SU-DHL-6 (cell line): ENCODE data around the gene CERT1.

Experiments used
- H2AFZ ChIP-seq: fragments of 200-600 bp; sonication (generic); 2 replicates; pipeline ENCODE4 v1.6.1; 2014; ENCODE audit warnings: low read depth, mild to moderate bottlenecking, moderate library complexity, mixed read lengths, antibody characterized with exemption, low read length; ENCODE audit not compliant: severe bottlenecking
- H3F3A ChIP-seq: fragments of 200-600 bp; shearing (Covaris generic); 2 replicates; pipeline ENCODE4 v1.6.0; 2016; ENCODE audit warnings: antibody characterized with exemption, mild to moderate bottlenecking; ENCODE audit not compliant: insufficient read depth
- H3K27ac ChIP-seq: fragments of 200-600 bp; sonication (generic); 2 replicates; pipeline ENCODE4 v1.5.1; 2016; ENCODE audit warnings: low read depth, mild to moderate bottlenecking, low read length, moderate library complexity, mixed read lengths
- H3K27me3 ChIP-seq: fragments of 200-600 bp; sonication (generic), shearing (Covaris generic); 2 replicates; pipeline ENCODE4 v1.6.0; 2014; ENCODE audit warnings: mild to moderate bottlenecking, low read length
- H3K36me3 ChIP-seq: fragments of 200-600 bp; sonication (generic); 2 replicates; pipeline ENCODE4 v1.6.1; 2014; ENCODE audit warnings: mild to moderate bottlenecking, low read length, mixed read lengths
- H3K4me2 ChIP-seq: fragments of 300-600, 200-600 bp; shearing (Covaris generic), sonication (generic); 2 replicates; pipeline ENCODE4 v1.6.0; 2014; ENCODE audit warnings: low read length, low read depth, mild to moderate bottlenecking; ENCODE audit not compliant: poor library complexity, severe bottlenecking
- H3K4me3 ChIP-seq: fragments of 200-600 bp; sonication (generic); 2 replicates; pipeline ENCODE4 v1.5.1; 2014; ENCODE audit warnings: antibody characterized with exemption, low read length, mild to moderate bottlenecking, mixed read lengths; ENCODE audit not compliant: insufficient read depth, poor library complexity, severe bottlenecking
- H3K79me2 ChIP-seq: fragments of 200-600 bp; sonication (generic); 2 replicates; pipeline ENCODE4 v1.6.1; 2014; ENCODE audit warnings: mild to moderate bottlenecking, low read length, moderate library complexity; ENCODE audit not compliant: insufficient read depth
- H3K9ac ChIP-seq: fragments of 200-600 bp; sonication (generic); 2 replicates; pipeline ENCODE4 v1.7.0; 2014; ENCODE audit warnings: mild to moderate bottlenecking, low read length
- H3K9me2 ChIP-seq: fragments of 200-600 bp; sonication (generic); replicated peaks from 2 replicates; pipeline ENCODE4 v1.6.1; 2014; ENCODE audit warnings: low read length; ENCODE audit not compliant: insufficient read depth
- H3K9me3 ChIP-seq: fragments of 200-600 bp; sonication (generic); 2 replicates; pipeline ENCODE4 v1.6.1; 2014; ENCODE audit warnings: low read length, mixed read lengths; ENCODE audit not compliant: insufficient read depth
- H4K20me1 ChIP-seq: fragments of 200-600 bp; sonication (generic); 2 replicates; pipeline ENCODE4 v1.6.1; 2014; ENCODE audit warnings: low read depth, mild to moderate bottlenecking, antibody characterized with exemption, low read length, moderate library complexity, mixed read lengths
- EZH2phosphoT487 ChIP-seq: fragments of 200-600 bp; sonication (generic), shearing (Covaris generic); conservative IDR thresholded peaks from 2 replicates; pipeline ENCODE4 v1.6.1; 2018; ENCODE audit warnings: mild to moderate bottlenecking, antibody characterized with exemption, low read length, moderate library complexity, mixed read lengths
- TF ChIP-seq, protein P1 (sequence below): fragments of 200-600 bp; sonication (generic); IDR thresholded peaks from one replicate; pipeline ENCODE4 v1.5.1; 2017; ENCODE audit warnings: antibody characterized with exemption, mild to moderate bottlenecking, low read length, moderate library complexity; ENCODE audit not compliant: insufficient read depth, poor library complexity, severe bottlenecking

The CERT1 gene

DNA sequence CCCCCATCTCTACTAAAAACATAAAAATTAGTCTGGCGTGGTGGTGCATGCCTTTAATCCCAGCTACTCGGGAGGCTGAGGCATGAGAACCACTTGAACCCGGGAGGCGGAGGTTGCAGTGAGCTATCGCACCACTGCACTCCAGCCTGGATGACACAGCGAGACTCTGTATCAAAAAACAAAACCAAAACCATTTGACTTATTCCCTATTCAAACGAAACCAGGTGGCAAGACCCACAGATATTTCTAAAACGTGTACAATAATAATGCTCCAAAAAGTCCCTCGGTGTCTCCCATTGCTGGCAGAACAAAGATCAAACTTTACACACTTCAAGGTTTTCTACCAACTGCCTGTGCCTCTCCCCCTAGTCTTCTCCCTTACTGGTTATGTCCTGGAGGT, 144.6 kb downstream of the CERT1 start:
- Histone ChIP-seq H3K79me2 (no peaks in the 10 kb centered on the region), H3K27me3 (no peaks in the 10 kb centered on the region), H3K4me2 (no peak overlapping the region), H3K9me2 (no peaks in the 10 kb centered on the region), H4K20me1 (no peaks in the 10 kb centered on the region), H3K9ac (no peak overlapping the region), H3K9me3 (no peaks in the 10 kb centered on the region), H3K4me3 (no peak overlapping the region), H3F3A (peaks cover 13% of the 10 kb centered on the region; the same call in 1 of the 2 replicates), H3K36me3 (peaks cover 4% of the 10 kb centered on the region; the same call in 1 of the 2 replicates), H2AFZ (no peak overlapping the region), H3K27ac (no peak overlapping the region; the same call in 1 of the 2 replicates)
- TF ChIP-seq, protein P1, sequence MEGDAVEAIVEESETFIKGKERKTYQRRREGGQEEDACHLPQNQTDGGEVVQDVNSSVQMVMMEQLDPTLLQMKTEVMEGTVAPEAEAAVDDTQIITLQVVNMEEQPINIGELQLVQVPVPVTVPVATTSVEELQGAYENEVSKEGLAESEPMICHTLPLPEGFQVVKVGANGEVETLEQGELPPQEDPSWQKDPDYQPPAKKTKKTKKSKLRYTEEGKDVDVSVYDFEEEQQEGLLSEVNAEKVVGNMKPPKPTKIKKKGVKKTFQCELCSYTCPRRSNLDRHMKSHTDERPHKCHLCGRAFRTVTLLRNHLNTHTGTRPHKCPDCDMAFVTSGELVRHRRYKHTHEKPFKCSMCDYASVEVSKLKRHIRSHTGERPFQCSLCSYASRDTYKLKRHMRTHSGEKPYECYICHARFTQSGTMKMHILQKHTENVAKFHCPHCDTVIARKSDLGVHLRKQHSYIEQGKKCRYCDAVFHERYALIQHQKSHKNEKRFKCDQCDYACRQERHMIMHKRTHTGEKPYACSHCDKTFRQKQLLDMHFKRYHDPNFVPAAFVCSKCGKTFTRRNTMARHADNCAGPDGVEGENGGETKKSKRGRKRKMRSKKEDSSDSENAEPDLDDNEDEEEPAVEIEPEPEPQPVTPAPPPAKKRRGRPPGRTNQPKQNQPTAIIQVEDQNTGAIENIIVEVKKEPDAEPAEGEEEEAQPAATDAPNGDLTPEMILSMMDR: no peak
- no peak for TF ChIP-seq EZH2phosphoT487

GRCh38 chr5:75365740-75366139, 145.7 kb downstream of the CERT1 start:
- H3K9me3 ChIP-seq: no peaks in the 10 kb centered on the region
- H3K79me2 ChIP-seq: no peaks in the 10 kb centered on the region
- no peaks in the 10 kb centered on the region for H3K9me2 ChIP-seq
- no peak overlapping the region for H3K9ac ChIP-seq
- no peak for TF ChIP-seq EZH2phosphoT487
- TF ChIP-seq, protein P1: no peak
- no peak overlapping the region for H3K4me2 ChIP-seq
- no peak overlapping the region for H3K27ac ChIP-seq
- no peak overlapping the region for H3K4me3 ChIP-seq
- H3K27me3 ChIP-seq: no peaks in the 10 kb centered on the region
- H3K36me3 ChIP-seq: peaks cover 13% of the 10 kb centered on the region; the same call in 1 of the 2 replicates
- no peak overlapping the region for H2AFZ ChIP-seq
- H3F3A ChIP-seq: peaks cover 18% of the 10 kb centered on the region; the same call in 1 of the 2 replicates
- no peaks in the 10 kb centered on the region for H4K20me1 ChIP-seq

DNA sequence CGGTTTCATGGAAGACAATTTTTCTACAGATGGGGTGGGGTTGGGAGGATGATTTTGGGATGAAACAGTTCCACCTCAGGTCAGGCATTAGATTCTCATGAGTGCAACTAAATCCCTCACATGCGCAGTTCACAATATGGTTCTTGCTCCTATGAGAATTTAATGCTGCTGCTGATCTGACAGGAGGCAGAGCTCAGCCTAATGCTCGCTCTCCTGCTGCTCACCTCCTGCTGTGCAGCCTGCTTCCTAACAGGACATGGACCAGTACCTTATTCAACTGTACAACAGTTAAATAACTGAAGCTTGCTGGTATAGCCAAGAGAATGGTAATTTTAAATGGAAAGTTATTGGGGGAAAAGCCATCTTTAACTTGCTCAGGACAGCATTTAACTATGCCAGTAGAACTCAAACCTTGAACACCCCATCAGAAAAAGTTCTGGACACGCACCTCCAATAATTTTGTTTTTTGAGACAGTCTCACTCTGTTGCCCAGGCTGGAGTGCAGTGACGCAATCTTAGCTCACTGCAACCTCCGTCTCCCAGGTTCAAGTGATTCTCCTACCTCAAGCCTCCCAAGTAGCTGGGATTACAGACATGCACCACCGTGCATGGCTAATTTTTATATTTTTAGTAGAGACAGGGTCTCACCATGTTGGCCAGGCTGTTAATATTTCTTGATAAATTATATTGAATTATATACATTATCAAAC, 146.7 kb downstream of the CERT1 start:
- H3K9ac ChIP-seq: no peak overlapping the region
- H2AFZ ChIP-seq: no peak overlapping the region
- no peaks in the 10 kb centered on the region for H3K27me3 ChIP-seq
- H3F3A ChIP-seq: peaks cover 28% of the 10 kb centered on the region; the same call in 1 of the 2 replicates
- no peaks in the 10 kb centered on the region for H3K9me3 ChIP-seq
- H4K20me1 ChIP-seq: no peaks in the 10 kb centered on the region
- TF ChIP-seq, protein P1: no peak
- no peak for TF ChIP-seq EZH2phosphoT487
- H3K79me2 ChIP-seq: no peaks in the 10 kb centered on the region
- no peak overlapping the region for H3K4me2 ChIP-seq
- H3K27ac ChIP-seq: no peak overlapping the region
- no peak overlapping the region for H3K4me3 ChIP-seq
- peaks cover 23% of the 10 kb centered on the region; the same call in 1 of the 2 replicates for H3K36me3 ChIP-seq
- H3K9me2 ChIP-seq: no peaks in the 10 kb centered on the region
